ENCODE data around the gene PNLDC1.
"Not testable (repeated sequence)": the region's sequence is repeated elsewhere in the genome, so short reads cannot be mapped to it uniquely, and the experiment has no call there.

Gene PNLDC1

DNA sequence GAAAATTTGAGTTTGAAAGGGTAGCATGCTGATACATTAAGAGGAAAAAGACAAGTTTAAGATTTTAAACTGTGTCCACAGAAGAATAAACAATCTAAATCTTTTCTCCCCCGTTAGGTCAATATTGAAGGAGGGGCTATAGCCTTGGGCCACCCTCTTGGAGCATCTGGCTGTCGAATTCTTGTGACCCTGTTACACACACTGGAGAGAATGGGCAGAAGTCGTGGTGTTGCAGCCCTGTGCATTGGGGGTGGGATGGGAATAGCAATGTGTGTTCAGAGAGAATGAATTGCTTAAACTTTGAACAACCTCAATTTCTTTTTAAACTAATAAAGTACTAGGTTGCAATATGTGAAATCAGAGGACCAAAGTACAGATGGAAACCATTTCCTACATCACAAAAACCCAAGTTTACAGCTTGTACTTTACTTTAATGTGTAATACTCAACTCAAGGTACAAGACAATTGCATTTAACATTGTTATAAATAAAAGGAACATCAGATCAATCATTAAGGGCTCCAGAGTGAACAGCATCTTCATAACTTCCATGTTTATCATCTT, 21.5 kb upstream of the PNLDC1 start:
- DNase-seq = no peak

DNA sequence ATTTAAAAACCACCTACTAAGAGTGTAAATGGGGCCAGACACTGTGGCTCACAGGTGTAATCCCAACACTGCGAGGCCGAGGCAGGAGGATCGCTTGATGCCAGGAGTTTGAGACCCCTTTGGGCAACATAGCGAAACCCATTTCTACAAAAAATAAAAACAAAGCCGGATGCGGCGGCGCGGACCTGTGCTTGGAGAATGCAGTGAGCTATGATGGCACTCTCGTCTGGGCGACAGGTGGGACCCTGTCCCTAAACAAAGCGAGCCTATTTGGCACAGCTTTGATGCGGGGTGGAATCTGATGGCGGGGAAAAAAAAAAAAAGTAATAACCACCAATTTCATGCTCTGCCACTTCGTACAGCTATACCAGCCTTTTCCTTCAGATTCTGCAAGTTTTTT, 11.8 kb upstream of the PNLDC1 start:
- no peak for DNase-seq

DNA sequence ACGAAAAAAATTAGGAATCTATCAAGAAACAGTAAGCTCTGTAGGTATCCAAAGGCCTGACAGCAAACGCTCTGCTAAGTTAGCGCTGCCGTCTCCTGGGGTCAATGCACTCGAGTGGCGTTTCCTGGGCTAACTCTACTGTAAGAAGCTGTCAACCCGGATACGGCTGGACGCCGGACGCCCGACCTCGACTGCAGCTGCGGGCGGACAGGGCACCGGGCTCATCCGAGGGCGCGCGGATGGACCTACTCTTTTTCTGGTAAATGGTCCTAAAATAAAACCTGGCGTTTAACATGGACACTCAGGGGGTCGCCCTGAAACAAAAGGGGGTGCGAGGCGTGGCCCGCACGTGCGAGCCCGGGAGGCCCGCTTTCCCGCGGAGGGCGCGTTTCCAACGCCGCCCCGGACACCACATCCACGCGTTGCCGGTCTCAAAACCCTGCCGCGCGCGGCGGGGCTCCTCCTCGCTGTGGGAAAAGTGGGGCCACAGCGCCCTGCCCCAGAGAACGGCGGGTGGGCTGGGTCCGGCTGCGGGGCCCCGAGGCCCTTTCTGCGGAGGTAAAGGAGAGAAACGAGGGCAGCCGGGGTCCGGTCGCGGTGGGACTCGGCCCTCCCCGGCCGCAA, 11.2 kb upstream of the PNLDC1 start:
- DNase-seq = no peak

DNA sequence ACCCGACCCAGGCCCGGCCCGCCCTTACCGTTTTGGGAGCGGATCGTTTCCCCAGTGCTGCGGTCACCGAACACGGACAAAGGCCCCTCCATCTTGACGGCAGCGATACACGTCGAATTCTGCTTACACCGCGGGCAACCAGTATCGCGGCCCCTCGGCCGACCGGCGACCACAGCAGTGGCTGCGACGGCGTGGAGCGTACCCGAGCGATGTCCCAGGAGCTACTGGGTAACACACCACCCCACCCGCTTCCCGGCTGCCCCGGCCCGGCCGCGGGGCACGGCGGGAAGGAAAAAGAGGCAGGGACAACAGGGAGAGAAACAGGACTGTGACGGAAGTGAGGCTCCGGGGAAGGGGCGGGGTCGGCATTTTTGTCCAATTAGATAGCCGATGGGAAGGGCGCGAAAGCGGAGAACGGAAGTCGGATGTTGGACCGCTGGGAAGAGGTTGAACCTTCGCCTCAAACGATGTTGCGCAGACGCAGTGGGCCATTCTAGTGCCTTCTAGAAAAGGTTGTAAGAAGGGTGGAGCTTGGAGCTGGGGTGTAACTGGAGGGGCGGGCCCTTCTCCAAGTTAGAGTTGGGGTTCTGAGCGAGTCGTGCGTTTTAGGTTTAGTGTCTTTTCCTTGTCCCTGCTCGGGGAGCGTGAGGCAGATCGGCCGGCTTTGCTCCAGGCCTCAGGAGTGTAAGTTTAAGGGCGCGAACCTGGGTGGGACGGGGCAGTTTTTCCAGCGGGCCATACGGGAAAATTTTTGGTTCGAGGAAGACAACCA, 10.5 kb upstream of the PNLDC1 start, which contains the start of gene TCP1:
Gene TCP1, minus strand, starts transcription at position 226 of the 772 bp plus-strand sequence. Its CDS starts 134 bp downstream, at position 92.
- DNase-seq = peak; percentile 92

DNA sequence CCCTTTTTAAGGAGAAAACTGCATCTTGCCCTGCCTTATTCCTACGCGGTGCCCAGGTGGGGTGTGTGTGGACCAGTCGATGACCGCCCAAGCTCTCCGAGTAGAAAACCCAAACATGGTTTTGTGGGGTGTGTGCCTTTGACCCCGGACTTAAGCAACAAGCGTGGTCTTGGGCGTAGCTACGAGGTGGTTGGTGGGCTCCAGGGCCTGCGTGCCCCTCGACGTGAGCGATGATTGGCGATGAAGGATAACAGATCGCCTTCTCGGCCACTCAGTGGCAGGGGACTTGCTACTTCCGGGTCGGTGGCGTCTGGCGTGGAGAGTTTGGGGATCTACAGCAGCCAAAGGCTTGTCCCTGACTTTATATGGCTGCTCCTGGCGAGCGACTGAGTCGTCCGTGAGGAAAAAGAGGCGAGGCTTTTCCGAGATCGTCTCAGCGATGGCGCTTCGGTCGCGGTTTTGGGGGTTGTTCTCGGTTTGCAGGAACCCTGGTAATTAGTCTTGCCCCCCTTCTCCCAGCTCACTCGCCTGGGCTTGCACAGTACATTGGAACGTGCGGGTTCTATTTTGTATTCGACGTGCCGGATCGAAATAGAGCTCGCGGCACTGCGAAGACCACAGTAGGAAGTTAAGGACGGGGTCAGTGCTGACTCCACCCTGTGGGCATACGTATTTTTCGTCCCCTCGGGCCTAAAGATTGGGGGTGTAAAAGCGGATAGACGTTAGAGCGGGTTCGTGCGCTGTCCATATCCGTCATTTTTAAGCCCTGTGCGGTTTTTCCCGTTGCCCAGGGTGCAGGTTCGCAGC, 9.7 kb upstream of the PNLDC1 start, which contains the start of gene MRPL18:
Gene MRPL18, plus strand, starts transcription at position 319 of the 807 bp plus-strand sequence. Its CDS starts 121 bp downstream, at position 440.
- DNase-seq = no peak

DNA sequence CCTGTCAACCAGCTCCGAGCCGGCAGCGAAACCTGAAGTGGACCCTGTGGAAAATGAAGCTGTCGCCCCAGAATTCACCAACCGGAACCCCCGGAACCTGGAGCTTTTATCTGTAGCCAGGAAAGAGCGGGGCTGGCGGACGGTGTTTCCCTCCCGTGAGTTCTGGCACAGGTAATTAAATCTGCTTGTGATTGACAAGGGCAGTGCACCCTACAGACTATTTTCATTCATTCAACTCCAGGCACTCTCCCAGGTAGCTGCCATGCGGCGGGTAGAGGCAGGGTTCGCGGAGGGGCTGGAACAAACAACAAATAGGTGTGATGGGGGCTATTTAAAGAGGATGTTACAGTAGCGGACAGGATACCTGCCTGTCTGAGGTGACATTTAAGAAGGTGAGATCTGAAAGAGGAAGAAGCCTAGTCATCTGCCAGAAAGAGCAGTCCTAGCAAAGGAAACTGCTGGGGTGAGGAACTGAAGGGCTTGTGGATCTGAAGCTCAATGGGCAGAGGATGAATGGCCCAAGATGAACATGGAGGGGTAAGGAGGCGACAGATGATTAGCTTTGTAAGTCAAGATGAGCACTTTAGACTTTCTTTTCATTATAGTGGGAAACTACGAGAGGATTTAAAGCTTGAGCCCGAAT, 9.0 kb upstream of the PNLDC1 start:
- no peak for DNase-seq

DNA sequence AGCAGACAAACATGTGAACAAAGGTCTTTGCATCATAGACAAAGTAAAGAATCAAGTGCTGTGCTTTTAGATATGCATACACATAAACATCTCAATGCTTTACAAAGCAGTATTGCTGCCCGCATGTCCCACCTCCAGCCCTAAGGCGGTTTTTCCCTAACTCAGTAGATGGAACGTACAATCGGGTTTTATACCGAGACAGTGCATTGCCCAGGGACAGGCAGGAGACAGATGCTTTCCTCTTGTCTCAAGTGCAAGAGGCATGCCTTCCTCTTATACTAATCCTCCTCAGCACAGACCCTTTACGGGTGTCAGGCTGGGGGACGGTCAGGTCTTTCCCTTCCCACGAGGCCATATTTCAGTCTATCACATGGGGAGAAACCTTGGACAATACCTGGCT, 5.1 kb upstream of the PNLDC1 start:
- DNase-seq = not testable (repeated sequence)

DNA sequence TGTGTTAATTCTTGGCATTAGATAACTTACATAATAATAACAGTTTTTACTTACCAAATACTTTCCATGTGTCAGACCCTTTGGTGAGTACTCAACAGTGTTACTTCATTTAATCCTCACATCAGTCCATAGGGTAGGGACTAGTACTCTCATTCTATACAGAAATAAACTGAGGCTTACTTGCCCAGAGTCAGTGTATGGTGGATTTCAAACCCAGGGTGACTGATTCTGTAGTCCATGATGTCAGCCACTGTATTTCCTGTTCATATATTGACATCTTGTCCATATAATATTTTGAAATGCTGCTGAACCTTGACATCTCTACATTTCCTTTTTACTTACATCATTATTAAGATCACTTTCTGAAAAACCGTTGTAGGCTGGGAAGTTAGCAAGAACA, 2.5 kb upstream of the PNLDC1 start:
- no peak for DNase-seq

DNA sequence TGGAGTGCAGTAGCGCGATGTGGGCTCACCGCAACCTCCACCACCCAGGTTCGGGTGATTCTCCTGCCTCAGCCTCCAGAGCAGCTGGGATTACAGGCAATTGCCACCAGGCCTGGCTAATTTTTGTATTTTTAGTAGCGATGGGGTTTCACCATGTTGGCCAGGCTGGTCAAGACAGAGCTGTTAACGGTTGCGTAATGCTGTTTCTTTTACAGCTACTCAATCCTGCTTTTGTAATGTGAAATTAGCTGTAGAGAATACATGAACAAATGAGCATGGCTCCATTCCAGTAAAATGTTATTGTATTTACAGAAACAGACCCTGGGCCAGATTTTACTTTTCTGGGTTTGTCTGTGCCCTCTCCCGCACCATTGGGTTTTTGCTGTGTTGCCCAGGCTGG, 1.9 kb downstream of the PNLDC1 start:
- DNase-seq = no peak

DNA sequence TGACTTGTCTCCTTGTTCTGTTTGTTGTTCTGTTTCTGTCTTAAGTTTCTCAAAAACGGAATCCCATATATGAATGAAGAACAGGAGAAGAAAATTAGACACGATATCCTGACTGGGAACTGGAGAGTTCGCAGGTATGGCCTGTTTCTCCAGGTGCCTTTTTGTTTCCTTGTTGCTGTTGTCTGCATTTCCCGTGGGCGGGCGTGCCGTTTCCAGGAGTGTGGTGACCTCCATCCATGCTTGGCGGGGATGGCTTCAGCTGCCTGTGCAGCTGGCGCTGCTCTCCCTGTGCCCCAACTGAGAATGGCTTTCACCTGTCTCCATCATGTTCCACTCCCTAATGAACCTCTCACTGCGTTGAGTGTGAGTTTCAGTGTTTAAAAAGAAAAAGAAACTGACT, 4.4 kb downstream of the PNLDC1 start:
- no peak for DNase-seq

DNA sequence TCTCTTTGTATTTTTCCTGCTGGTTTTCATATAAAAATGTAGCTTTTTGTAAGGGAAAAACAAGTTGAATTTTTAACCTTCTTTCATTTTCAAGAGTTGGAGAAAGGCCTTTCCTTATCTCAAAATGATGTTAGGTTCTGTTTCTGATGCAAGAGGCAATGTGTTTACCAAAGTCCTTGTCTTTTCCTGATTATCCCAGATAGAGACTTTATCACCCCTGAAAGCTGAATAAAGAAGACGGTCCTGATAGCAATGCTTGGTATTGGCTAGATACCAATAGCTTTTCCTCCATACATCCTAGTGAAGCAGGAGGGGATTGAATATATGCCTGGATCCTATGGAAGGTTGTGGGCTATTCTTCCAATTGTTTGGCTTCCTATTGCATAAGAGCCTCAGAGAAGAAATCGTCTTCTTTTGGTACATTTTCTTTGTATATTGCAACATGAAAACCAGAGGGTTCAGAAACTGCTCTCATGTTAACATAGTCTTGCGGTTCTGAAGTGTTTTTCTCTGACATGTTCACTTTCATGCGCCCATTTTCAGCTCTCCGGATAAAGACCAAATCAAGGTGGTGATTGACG, 5.5 kb downstream of the PNLDC1 start:
- no peak for DNase-seq

DNA sequence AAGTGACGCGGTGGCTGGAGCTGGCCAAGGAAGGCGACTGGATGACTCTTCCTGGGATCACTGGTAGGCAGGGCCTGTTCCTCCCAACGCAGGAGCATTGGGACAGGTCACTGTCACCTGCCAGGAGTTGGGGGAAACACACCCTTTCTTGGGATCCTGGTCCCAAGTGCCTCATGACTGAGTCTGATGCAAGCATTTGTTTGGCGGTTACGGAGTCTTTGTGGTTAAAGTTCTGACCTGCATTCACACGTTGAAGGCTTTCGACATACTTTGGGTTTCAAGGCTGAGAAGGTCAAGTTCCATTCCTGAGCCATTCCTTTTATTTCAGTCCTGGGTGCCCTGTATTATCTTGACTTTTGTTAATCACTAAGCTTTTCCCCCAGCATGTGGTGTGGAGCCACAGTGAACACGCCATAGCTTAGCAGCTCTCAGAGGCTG, 6.0 kb downstream of the PNLDC1 start:
- no peak for DNase-seq

DNA sequence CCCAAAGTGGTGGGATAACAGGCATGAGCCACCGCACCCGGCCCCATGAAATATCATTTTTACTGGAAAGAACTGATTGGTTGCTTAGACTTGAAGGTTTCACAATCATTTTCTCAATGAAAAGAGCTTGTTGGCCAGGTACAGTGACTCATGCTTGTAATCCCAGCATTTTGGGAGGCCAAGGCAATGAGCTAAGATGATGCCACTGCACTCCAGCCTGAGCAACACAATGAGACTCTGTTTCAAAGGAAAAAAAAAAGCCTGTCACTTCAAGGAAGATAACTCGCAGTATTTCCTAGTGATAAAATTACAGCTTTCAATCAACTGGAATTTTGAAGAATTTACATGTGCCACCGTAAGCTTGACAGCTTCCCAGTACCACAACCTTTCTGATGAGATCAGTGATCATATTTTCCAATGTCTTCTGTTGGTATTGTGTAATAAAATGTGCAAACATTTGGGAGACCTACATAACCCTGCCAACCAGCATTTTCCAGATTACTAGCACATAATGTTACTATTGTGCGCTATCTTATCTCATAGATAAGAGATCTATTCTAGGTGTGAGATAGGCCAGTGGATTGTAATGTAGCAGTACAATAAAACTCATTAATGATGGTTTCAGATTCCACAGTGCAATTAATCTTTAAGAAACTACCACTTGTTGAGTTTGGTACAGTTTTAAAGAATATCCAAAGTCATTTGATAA, 7.2 kb downstream of the PNLDC1 start:
- no peak for DNase-seq

DNA sequence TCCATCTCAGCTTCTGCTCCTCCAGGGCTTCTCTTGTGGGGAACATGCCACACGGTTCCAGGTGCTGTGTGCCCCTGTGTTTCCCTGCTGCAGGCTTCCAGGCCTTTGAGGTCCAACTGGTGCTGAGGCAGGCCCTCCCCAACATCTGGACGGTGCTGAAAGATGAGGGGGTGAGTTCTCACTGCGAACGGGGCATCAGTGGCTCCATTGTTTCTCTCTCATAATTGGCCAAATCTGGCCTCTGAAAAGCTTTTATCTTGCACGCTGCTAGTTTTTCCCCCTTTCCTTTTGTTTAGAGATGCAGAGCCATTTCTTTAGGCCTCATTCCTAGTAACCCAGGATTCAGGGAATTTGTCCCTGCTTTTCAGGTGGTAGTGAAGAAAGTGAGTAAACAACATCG, 8.6 kb downstream of the PNLDC1 start:
- DNase-seq = no peak

DNA sequence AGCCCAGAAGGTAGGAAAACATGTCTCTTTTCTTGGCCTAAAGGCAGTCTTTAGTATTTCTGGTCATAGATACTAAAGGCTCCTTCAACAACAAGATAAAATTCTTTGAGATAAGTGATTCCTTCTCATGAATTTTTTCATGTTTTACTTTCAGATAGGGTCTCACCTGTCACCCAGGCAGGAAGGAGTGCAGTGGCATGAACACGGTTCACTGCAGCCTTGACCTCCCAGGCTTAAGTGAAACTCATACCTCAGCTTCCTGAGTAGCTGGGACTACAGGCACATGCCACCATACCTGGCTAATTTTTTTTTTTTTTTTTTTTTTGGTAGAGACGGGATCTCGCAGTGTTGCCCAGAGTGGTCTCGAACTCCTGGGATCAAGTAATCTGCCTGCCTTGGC, 9.1 kb downstream of the PNLDC1 start:
- no peak for DNase-seq

DNA sequence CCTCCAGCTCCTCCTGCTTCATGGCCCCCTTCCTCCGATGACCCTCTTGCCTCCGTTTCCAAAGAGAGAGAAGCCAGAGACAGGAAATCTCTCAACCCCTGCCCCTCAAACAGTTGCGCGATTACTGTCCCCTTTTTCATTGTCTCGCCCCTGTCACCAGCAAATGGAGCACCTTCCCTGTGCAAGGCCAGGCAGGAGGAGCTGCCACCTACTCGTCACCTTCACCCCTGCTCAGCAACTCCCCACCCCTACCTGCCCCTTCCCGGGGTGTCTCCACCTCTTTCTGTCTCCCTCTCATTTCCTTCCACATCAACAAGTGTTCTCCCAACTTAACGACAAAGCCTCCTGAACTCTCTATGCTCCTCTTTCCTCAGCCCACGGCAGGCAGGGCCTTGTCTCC, 13.7 kb downstream of the PNLDC1 start:
- DNase-seq = no peak

DNA sequence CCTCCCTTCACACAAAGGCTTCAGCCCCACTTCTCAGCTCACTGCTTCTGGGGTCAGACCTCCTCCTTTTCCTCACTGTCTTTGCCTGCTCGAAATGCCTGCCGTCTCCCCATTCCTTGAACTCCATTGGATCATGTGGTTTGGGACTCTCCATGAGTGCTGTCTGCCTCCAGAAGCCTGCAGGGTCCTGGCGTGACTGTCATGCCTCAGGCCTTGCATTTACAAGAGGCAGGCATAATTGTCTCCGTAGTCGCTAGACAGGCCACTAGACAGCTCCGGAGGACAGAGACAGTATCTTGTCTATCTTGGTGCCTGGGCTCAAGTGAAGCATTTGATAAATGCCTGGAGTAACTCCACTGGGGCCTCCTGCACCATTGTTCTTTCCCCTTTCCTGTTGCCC, 15.3 kb downstream of the PNLDC1 start:
- DNase-seq = no peak

DNA sequence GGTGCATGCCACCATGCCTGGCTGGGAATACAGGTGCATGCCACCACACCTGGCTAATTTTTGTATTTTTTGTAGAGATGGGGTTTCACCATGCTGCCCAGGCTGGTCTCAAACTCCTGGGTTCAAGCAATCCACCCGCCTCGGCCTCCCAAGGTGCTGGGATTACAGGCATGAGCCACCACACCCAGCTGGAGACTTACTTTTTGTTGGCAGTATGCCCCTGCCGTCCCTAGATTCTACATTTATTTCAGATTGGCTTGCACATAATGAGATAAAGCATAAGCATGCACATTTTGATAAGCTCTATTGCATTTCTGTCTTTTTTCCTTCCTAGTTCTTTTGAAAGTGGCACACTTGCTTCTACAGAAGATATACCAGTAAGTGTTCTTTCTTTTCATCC, 16.7 kb downstream of the PNLDC1 start:
- DNase-seq = not testable (repeated sequence)

DNA sequence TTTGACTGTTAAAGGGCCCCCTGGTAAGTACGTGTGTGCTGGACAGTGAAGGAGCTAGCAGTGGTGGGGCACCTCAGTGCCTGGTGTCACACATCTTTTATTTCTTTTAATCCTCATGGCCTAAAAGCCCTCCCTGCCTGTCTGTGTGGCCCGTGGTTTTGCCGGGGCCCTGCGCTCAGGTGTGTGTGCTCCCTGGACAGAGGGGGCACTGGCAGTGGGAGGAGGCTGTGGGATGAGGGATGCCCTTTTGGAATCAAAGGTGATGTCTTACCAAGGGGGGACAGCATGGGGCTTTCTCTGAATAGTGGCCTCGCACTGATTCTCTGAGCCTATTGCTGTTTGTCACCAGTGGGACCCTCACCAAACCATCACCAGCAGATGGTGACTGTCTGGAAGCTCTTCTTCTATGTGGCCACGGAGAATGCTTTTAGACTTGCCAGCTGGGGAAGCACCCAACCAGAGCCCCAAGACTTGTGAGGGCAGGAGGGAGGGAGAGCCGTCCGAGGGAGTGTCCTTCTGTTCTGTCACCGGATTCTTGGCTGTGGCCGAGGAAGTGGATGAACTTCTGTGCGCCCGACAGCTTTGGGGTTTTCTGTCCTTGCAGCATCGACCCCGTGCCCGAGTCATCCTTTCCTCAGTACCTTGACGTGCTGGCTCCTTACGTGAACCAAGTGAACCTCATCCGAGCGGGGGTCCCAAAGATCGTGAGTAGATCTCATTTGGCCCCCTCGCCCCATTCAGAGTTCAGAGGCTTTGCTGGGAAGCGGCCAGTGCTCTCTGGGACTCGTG, 18.1 kb downstream of the PNLDC1 start:
- DNase-seq = no peak

DNA sequence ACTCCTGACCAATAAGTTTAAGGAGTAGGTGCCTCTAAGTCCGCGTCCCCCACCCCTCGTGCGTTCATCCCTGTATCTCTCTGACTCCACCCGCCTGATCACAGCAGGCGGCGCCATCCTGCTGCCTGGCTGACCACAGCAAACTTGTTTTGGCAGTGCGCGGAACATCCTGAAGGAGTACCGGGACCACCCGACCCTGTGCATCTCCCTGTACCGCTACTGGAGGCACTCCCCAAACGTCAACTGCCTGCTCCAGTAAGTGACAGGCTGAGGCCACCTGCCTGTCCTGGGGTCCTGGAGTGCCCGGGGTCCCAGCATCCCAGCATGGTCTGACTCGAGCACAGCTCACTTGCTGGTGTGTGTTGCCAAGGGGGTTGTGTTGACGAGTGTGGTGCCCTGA, 19.0 kb downstream of the PNLDC1 start:
- no peak for DNase-seq

Measured in right kidney (tissue), 1 donor.